Heart left ventricle (tissue), 13 donors: ENCODE results near the gene HS6ST1.

ENCODE experiments used
- CTCF ChIP-seq, 12 donors: fragments of 200-600 bp; sonication (generic) in 4 of 12; IDR thresholded peaks; one replicate each; pipeline versions ENCODE4 v1.5.0 to v1.8.0; 2018 to 2022; ENCODE audit warnings: antibody characterized with exemption in 12 of 12, mild to moderate bottlenecking in 5 of 12
- POLR2A ChIP-seq, 2 donors: fragments of 450-650 bp; IDR thresholded peaks; one replicate each; pipeline ENCODE4 v1.6.1; 2017; ENCODE audit warnings: antibody characterized with exemption in 2 of 2, mild to moderate bottlenecking in 2 of 2, moderate library complexity in 2 of 2
- donor health status: ischemic (EF 13 %, LVEDD 7.1; RV severe dilation, severe dysfunction).
- donor health status: DM: no; HTN: yes; CAD: no.
- donor health status: DM: no; HTN: no; CAD: no.
- donor health status: ischemic (EF 25% LVEDD 6.9; RV normal size, moderate dysfunction).
- donor health status: ischemic (EF 25% LVEDD 5.7; RV mildly dilated, moderate dysfunction).
- donor health status: ischemic (EF 35%, LVEDD 5.7; RV mildly dilated, moderate dysfunction).
- donor health status: nonischemic (EF 11% LVEDD 7.7; RV severe dilation, severe dysfunction).
- donor health status: DM: yes; HTN: yes; CAD: no.
- donor health status: PGD.
- donor health status: ischemic (EF 29% LVEDD 5.4; RV normal size, mild dysfunction).
- donor health status: nonischemic (EF 23%, LVEDD 6.1; RV moderate dilation, normal function).

- TF ChIP-seq CTCF (IDR thresholded peaks at IDR 0.05), result no peak
- TF ChIP-seq POLR2A (IDR thresholded peaks at IDR 0.05), result no peak
These were observed 19.7 kb downstream of the HS6ST1 start for GRCh38 chr2:128298846-128299507.
